NCI-H1417 treated with DMSO at 0.1 percent for 48 hours (cell line): ENCODE measurements around the gene PCDH15.

Source experiments
- DNase-seq: peaks from one replicate; lab custom pipeline; 2025; lab: John Stamatoyannopoulos, UW

PCDH15 gene

GRCh38 chr10:54125098-54125747 lies 675.8 kb downstream of the PCDH15 start:
- DNase-seq, result no peak

GRCh38 chr10:54124209-54124885 lies 676.7 kb downstream of the PCDH15 start:
- DNase-seq, result no peak

GRCh38 chr10:54120806-54121205 lies 680.2 kb downstream of the PCDH15 start:
- DNase-seq, result no peak

- no peak for DNase-seq
Measured at GRCh38 chr10:54108961-54109360, 692.1 kb downstream of the PCDH15 start.

GRCh38 chr10:54096892-54097291 lies 704.1 kb downstream of the PCDH15 start:
- DNase-seq, result no peak

GRCh38 chr10:54094321-54094720 lies 706.7 kb downstream of the PCDH15 start:
- DNase-seq, result no peak

- DNase-seq, result no peak
Measured at GRCh38 chr10:54091237-54091636, 709.8 kb downstream of the PCDH15 start.

- DNase-seq, result no peak
Measured at GRCh38 chr10:54081950-54082349, 719.1 kb downstream of the PCDH15 start.

- DNase-seq, result no peak
Measured at GRCh38 chr10:54067361-54067760, 733.7 kb downstream of the PCDH15 start.

- no peak for DNase-seq
Measured at GRCh38 chr10:54066646-54067045, 734.4 kb downstream of the PCDH15 start.

GRCh38 chr10:54065106-54065505 lies 735.9 kb downstream of the PCDH15 start:
- no peak for DNase-seq

GRCh38 chr10:54064215-54064614 lies 736.8 kb downstream of the PCDH15 start:
- DNase-seq, result no peak

- no peak for DNase-seq
Measured at GRCh38 chr10:54063514-54063913, 737.5 kb downstream of the PCDH15 start.

- no peak for DNase-seq
Measured at GRCh38 chr10:54060572-54060971, 740.5 kb downstream of the PCDH15 start.

GRCh38 chr10:54057357-54057756 lies 743.7 kb downstream of the PCDH15 start:
- no peak for DNase-seq

GRCh38 chr10:54026340-54026739 lies 774.7 kb downstream of the PCDH15 start:
- no peak for DNase-seq

GRCh38 chr10:54011117-54011516 lies 789.9 kb downstream of the PCDH15 start:
- DNase-seq, result no peak

GRCh38 chr10:54010337-54010933 lies 790.6 kb downstream of the PCDH15 start:
- DNase-seq, result no peak

GRCh38 chr10:54009672-54010071 lies 791.4 kb downstream of the PCDH15 start:
- DNase-seq, result no peak

GRCh38 chr10:54002077-54002476 lies 799.0 kb downstream of the PCDH15 start:
- DNase-seq, result no peak

GRCh38 chr10:53997953-53998352 lies 803.1 kb downstream of the PCDH15 start:
- no peak for DNase-seq

- DNase-seq, result no peak
Measured at GRCh38 chr10:53990799-53991238, 810.2 kb downstream of the PCDH15 start.

- DNase-seq, result no peak
Measured at GRCh38 chr10:53983431-53983830, 817.6 kb downstream of the PCDH15 start.
